GM18505 (cell line): ENCODE measurements around the gene SCYGR3.

ENCODE experiments used
- ATAC-seq: cut with Tn5 transposase; IDR thresholded peaks from one replicate; pipeline ENCODE4 v1.9.1; 2021; ENCODE audit not compliant: unreplicated experiment
- POLR2A ChIP-seq: IDR thresholded peaks from 4 replicates; pipeline ENCODE4 v1.6.1; 2011; ENCODE audit warnings: borderline replicate concordance; ENCODE audit not compliant: insufficient read depth, insufficient read length; ENCODE audit errors: extremely low read depth

SCYGR3 gene

GRCh38 chr2:227614740-227615139 lies at the start of gene SCYGR3:
Gene SCYGR3 (minus strand): TSS chr2:227614840. CDS start chr2:227614840, 0 bp downstream.
- ATAC-seq, result no peak
- no peak for TF ChIP-seq POLR2A

GRCh38 chr2:227661827-227662226 lies 47.2 kb upstream of the SCYGR3 start:
- no peak for ATAC-seq
- TF ChIP-seq POLR2A, result no peak

- no peak for TF ChIP-seq POLR2A
- ATAC-seq, result no peak
Observed at GRCh38 chr2:227661025-227661649, 46.5 kb upstream of the SCYGR3 start.

GRCh38 chr2:227657199-227657845 lies 42.7 kb upstream of the SCYGR3 start:
- no peak for ATAC-seq
- no peak for TF ChIP-seq POLR2A

- peak; percentile 48 for ATAC-seq
- no peak for TF ChIP-seq POLR2A
Observed at GRCh38 chr2:227655454-227655853, 40.8 kb upstream of the SCYGR3 start.

GRCh38 chr2:227654426-227654825 lies 39.8 kb upstream of the SCYGR3 start:
- TF ChIP-seq POLR2A, result no peak
- no peak for ATAC-seq

- no peak for TF ChIP-seq POLR2A
- ATAC-seq, result no peak
Observed at GRCh38 chr2:227653419-227653818, 38.8 kb upstream of the SCYGR3 start.

- no peak for ATAC-seq
- no peak for TF ChIP-seq POLR2A
Observed at GRCh38 chr2:227643990-227644551, 29.4 kb upstream of the SCYGR3 start.

GRCh38 chr2:227642656-227643055 lies 28.0 kb upstream of the SCYGR3 start:
- TF ChIP-seq POLR2A, result no peak
- ATAC-seq, result no peak

- ATAC-seq, result no peak
- no peak for TF ChIP-seq POLR2A
Observed at GRCh38 chr2:227634201-227634600, 19.6 kb upstream of the SCYGR3 start.

- TF ChIP-seq POLR2A, result no peak
- no peak for ATAC-seq
Observed at GRCh38 chr2:227632827-227633226, 18.2 kb upstream of the SCYGR3 start.

- ATAC-seq, result no peak
- no peak for TF ChIP-seq POLR2A
Observed at GRCh38 chr2:227630322-227630721, 15.7 kb upstream of the SCYGR3 start.

- ATAC-seq, result no peak
Observed at GRCh38 chr2:227629435-227629834, 14.8 kb upstream of the SCYGR3 start.

GRCh38 chr2:227627769-227628168 lies 13.1 kb upstream of the SCYGR3 start:
- peak; percentile 87 for ATAC-seq
- TF ChIP-seq POLR2A, result no peak

More at GRCh38 chr2:227629435-227629834, 14.8 kb upstream of the SCYGR3 start:
- TF ChIP-seq POLR2A, result no peak
